Cortex of kidney (tissue), 1 donor: Measurements from ENCODE around the gene UTF1.
"Not testable (repeated sequence)": the region's sequence is repeated elsewhere in the genome, so short reads cannot be mapped to it uniquely, and the experiment has no call there.

ENCODE experiments used
- DNase-seq: peaks from one replicate; lab custom pipeline; 2025; lab: John Stamatoyannopoulos, UW

Gene UTF1

DNA sequence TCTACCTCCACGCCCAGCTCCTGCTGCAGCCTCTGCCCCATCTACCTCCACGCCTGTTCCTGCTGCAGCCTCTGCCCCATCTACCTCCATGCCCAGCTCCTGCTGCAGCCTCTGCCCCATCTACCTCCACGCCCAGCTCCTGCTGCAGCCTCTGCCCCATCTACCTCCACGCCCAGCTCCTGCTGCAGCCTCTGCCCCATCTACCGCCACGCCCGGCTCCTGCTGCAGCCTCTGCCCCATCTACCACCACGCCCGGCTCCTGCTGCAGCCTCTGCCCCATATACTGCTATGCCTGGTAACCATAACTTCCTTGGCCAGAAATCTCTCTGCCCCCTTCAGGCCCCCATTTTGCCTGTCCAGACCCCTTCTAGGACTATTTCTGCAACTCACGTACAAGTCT lies 35.0 kb downstream of the UTF1 start:
- DNase-seq: not testable (repeated sequence)

DNA sequence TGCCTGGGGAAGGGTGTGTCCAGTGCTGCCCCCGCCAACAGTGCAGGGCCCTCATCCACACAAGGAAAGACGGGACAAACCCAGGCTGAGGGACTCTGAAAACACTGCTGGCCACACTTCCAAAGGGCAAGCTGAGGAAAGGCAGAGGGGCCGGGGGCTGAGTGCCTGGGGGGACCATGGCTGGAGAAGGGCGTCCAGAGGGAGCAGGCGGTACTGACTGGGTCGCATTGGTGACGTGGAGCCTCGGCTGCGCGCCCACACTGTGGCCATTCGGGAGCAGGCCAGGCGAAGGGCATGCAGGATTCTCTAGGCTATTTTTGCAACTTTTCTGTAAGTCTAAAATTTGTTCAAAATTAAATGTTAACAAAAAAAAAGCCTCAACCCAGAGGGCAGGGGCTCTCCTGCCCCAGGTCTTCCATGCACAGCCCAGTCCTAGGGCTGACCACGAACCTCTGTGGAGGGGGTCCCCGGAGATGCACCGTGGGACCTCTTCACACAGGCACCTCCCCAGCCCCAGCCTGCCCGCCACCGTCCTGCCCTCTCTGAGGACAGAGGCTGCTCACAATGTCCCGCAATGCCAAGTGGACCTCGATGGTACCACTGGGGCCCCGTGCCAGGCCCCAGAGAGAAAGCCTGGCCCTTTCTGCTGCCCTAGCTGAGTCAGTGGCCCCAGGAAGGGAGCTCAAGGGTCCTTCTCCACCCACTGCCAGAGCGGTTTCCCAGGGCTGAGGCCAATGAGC lies 36.2 kb downstream of the UTF1 start:
- DNase-seq: no peak

- DNase-seq: no peak
Observed at GRCh38 chr10:133267293-133267692, 37.3 kb downstream of the UTF1 start.

GRCh38 chr10:133267829-133268228 lies 37.8 kb downstream of the UTF1 start:
- no peak for DNase-seq

- no peak for DNase-seq
Observed at GRCh38 chr10:133268532-133268931, 38.5 kb downstream of the UTF1 start.

DNA sequence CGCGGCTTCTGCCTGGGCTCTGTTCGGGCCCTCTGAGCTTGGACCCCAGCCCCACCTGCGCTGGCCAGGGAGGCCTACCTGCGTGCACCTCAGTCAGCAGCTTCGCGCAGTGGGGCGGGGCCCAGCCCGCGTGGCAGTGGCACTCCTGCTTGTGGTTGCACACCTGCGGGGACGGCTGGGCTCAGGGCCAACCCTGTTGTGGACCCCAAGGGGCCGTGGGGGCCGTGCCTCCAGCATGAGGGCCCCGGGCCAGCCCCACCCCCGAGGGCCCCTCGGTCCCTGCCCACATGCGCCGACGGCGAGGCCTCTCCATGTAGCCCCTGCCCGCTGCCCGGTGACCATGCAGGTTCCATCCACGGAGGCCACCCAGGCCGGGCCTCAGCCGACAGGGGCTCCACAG lies 39.4 kb downstream of the UTF1 start:
- DNase-seq: no peak

GRCh38 chr10:133270204-133270603 lies 40.2 kb downstream of the UTF1 start:
- DNase-seq: no peak

DNA sequence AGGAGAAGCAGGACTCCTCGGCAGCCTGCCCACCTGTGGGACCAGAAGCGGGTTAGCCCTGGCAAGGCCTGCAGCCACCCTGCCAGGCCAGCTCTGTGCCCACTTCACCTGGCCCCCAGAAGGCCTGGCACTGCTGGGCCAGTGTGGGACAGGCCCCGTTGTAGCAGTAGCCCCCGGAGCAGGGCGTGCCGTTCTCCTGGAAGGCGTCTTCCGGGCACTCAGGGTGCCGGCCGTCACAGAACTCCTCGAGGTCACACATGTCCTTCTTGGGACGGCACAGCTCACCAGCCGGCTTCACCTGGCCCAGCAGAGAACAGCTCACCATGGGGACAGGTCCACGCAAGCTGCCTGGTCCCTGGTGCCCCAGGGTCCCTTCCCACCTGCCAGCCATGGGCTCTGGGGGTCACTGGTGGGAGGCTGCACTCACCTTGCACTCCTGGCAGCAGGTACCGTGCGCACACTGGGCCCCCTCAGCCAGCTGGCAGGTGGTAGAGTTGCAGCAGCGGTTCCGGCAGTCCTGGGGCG lies 40.8 kb downstream of the UTF1 start:
- no peak for DNase-seq

DNA sequence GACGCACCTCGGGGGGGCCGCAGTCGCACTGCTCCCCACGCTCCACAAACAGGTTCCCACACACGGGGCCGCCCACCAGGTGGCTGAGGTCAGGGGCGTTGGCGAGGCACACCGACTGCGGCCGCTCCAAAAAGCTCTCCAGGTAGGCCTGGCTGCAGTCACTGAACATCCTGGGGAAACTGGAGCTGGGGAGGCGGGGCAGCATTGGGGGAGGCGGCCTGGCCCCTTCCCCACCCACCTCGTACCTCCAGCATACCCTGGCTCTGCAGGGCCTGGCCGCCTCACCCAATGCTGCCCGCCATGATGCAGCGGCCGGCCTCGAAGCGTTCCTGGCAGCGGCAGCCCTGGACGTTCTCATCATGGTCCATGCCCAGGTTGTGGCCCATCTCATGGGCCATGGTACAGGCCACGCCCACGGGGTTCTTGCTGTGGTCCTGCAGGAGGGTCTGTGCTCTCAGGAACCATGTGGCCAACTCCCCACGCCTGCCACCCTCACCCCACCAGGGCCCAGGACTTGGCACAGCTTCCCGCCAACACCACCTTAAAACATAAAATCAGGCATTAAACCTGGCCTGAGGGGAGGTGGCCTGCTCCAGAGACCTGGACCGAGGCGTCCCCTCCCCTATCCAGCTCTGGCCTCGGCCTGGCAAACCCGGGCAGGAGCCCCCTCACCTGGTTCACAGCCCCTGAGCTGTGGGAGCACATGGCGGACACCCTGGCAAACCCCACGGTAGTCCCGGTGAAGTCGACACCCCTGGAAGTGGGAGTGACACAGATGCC lies 41.7 kb downstream of the UTF1 start:
- DNase-seq: no peak

GRCh38 chr10:133272301-133272963 lies 42.4 kb downstream of the UTF1 start:
- DNase-seq: no peak

- DNase-seq: no peak
Observed at GRCh38 chr10:133272964-133273420, 43.0 kb downstream of the UTF1 start.

DNA sequence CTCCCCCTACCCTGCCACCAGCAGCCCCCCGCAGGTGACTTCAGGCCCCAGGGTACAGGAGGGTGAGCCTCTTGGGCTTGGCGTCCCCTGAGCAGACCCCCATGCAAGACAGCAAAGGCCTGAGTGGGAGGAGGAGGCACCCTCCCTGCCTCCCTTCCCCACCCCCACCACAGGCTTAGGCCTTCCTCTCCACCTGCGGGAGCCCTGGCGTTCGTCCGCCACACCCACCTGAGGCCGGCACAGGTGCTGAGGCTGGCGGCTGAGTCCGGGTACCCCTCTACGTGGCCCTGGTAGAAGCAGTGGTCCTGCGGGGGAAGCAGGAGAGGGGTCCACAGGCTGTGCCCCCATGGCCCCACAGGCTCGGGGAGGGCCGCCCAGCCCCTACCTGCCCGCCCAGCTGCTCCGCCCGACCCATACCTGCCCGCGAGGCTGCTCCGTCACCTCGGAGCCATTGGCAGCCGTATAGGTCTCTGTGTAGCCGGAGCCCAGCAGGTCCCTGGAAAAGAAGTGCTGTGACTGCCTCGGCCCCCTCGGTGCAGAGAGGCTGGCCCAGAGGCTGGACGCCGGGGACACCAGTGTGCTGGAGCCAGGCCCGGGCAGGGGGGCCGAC lies 43.6 kb downstream of the UTF1 start:
- DNase-seq: no peak

DNA sequence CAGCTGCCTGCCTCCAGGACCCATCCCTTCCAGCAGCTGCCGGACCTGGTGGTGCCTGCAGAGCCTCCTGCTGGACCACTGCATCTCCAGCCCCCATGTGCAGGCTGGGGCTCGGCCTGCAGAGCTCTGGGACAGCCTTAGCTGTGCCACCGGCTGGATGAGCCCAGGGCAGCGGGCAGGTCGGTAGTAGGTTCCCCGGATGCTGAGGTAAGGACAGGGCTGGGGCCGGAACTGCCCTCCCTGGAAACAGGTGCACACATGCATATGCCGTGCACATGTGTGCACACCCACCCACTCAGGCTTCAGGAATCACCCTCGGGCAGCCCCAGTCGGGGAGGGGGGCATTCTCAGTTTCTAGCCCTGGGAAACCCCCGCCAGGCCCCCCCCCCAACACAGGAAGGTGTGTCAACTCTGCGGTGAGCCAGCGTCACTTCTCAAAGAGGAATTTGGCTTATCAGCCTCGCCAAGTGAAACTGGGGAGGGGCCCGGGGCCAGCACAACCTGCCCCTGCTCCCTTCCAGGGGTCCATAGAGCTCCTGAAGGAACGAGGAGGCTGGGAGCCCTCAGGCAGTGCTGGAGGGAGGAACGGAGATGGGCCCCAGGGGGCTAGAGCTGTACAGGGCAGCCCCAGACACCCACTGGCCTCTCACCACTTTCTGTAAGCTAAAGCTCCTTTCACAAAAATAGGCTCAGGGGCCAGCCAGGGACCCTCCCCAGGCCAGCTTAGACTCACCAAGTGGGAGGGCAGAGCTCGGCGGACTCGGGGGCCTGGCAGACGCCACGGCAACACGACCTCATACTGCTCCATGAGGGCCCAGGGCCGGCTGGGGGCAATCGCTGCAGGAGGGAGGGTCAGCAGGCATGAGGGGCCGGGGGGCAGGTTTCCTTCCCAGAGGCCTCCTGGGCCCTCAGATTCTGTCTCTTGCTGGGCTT lies 45.0 kb downstream of the UTF1 start:
- DNase-seq: no peak

- no peak for DNase-seq
Observed at GRCh38 chr10:133275684-133276092, 45.7 kb downstream of the UTF1 start.

DNA sequence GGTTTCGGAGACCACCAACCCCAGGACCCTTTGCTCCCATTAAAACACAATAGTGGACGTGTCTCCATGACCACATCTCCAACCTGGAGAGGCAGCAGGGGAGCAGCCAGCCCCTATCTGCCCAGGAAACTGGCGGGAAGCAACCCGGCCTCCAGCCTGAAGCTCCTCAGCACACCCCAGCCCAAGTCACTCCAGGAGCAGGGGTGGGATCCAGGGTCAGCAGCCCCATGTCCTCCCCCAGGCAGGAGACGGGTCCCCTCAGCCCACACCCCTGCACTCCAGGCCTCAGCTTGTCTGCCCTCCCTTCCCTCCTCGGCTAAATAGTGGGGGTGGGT lies 46.0 kb downstream of the UTF1 start:
- no peak for DNase-seq

GRCh38 chr10:133276435-133277201 lies 46.6 kb downstream of the UTF1 start, which contains the start of gene ADAM8:
ADAM8 (minus strand) TSS chr10:133276868; CDS start chr10:133276817, 51 bp downstream.
- no peak for DNase-seq

DNA sequence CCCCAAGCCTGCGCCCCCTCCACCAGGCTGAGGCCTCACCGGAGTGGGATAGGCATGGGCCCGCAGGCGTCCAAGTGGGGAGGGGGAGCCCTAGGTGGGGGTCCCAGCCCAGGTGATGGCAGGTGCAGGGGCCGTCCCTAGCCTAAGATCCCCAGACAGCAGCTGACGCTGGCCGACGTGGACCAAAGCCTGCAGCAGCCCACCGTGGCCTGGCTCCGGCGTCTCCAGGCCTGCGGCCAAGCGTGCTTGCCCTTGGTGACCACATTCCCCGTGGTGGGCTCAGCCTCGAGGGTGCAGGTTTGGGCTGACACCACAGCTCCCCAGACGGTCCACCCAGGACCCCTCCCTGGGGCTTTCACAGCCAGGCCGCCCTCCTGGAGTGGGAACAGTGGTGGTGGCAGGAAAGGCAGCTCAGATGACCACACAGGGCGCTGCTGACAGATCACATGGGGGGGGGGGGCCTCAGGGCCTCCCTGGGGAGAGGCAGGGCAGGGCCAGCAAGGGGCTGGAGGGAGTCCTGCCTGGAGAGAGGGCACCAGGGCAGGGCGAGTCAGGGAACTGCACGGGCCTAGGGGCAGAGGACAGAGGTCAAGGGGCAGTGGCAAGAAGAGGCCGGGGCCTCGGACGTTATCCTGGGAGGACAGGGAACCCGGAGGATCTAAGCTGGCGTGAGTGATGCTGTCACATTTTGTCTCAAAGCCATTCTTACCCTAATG lies 47.4 kb downstream of the UTF1 start:
- DNase-seq: no peak

DNA sequence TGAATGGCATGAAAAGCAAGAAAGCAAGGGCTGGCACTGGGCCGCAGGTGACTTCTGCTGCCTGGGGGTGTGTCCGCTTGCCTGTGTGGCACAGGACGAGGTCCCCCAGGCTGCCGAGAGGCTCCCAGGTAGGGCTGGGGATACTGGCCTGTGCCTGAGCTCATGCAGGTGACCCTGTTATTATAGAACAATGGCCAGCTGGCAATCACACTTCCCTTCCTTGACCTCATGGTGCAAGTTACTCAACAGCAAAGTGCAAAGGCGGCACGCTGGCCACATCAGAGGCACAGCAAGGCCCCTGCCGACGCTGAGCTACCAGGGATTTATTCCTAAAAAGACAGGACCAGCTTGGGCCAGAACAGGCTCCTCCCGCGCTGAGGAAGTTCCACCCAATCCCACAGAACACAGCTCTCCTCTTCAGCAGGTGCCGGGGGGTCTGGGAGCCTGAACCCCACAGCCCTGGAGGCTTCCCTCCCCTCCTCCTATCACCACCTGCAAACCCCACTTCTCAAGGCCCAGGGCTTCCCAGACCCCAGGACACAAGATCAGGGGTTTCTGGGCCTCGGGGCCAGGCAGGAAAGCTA lies 48.1 kb downstream of the UTF1 start:
- no peak for DNase-seq

GRCh38 chr10:133278577-133279265 lies 48.7 kb downstream of the UTF1 start:
- DNase-seq: no peak
